C4-2B (cell line): Measurements from ENCODE around the gene LOXHD1.

ENCODE experiments used
- H3K27ac ChIP-seq: fragments of 450-650 bp; 2 replicates; pipeline ENCODE4 v1.5.1; 2017
- ZFX ChIP-seq: fragments of 450-650 bp; IDR thresholded peaks from 2 replicates; pipeline ENCODE4 v1.6.1; 2017
- TF ChIP-seq, protein P1 (sequence below): fragments of 450-650 bp; conservative IDR thresholded peaks from 2 replicates; pipeline ENCODE4 v1.5.1; 2017; ENCODE audit warnings: mild to moderate bottlenecking

Gene LOXHD1

GRCh38 chr18:46480226-46480625 lies 176.8 kb downstream of the LOXHD1 start:
- no peak overlapping the region for H3K27ac ChIP-seq
- TF ChIP-seq, protein P1, sequence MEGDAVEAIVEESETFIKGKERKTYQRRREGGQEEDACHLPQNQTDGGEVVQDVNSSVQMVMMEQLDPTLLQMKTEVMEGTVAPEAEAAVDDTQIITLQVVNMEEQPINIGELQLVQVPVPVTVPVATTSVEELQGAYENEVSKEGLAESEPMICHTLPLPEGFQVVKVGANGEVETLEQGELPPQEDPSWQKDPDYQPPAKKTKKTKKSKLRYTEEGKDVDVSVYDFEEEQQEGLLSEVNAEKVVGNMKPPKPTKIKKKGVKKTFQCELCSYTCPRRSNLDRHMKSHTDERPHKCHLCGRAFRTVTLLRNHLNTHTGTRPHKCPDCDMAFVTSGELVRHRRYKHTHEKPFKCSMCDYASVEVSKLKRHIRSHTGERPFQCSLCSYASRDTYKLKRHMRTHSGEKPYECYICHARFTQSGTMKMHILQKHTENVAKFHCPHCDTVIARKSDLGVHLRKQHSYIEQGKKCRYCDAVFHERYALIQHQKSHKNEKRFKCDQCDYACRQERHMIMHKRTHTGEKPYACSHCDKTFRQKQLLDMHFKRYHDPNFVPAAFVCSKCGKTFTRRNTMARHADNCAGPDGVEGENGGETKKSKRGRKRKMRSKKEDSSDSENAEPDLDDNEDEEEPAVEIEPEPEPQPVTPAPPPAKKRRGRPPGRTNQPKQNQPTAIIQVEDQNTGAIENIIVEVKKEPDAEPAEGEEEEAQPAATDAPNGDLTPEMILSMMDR, result no peak
- no peak for TF ChIP-seq ZFX

DNA sequence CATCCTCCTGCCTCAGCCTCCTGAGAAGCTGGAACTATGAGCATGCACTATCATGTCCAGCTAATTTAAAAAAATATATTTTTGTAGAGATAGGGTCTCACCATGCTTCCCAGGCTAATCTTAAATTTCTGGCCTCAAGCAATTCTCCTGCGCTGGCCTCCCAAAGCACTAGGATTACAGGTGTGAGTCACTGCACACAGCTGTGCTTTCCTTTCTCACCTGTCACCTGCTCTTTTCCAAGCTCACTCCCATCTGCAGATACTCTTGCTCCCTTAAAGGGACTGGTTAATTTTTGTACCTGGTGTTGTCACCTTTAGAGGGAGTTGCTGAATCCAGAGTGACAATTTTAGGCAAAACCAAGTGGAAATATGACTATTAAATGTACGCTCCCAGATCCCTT lies 178.2 kb downstream of the LOXHD1 start:
- TF ChIP-seq ZFX, result no peak
- TF ChIP-seq, protein P1, result no peak
- H3K27ac ChIP-seq, result no peak overlapping the region

- no peak for TF ChIP-seq ZFX
- TF ChIP-seq, protein P1, result no peak
These were observed 179.5 kb downstream of the LOXHD1 start for GRCh38 chr18:46477425-46478011.

GRCh38 chr18:46475390-46475752 lies 181.6 kb downstream of the LOXHD1 start:
- TF ChIP-seq ZFX, result no peak
- TF ChIP-seq, protein P1, result no peak
- no peak overlapping the region for H3K27ac ChIP-seq

More at GRCh38 chr18:46477425-46478011, 179.5 kb downstream of the LOXHD1 start:
- no peak overlapping the region for H3K27ac ChIP-seq

GRCh38 chr18:46474487-46475389 lies 182.3 kb downstream of the LOXHD1 start:
- peak overlapping the region; percentile 4; the same call in 1 of the 2 replicates for H3K27ac ChIP-seq
- TF ChIP-seq, protein P1, result no peak
- no peak for TF ChIP-seq ZFX

DNA sequence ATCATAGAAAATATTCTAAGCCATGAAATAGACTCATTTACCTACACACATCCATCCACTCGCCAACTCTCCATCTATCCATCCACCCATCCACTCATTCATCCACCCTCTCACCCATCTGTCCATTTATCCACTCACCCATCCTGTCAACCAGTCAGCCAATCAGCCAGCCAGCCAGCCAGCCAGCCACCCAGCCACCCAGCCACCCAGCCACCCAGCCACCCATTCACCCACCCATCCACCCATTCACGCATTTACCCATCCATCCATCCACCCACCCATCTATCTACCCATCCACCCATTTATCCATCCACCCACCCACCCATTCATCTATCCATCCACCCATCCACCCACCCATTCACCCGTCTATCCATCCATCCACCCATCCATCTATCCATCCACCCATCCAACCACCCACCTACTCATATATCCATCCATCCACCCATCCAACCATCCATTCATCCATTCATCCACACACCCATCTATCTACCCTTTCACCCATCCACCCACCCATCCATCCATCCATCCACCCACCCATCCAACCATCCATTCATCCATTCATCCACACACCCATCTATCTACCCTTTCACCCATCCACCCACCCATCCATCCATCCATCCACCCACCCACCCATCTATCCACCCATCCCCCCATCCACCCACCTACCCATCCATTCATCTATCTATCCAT lies 185.1 kb downstream of the LOXHD1 start:
- no peak overlapping the region; the same call in 1 of the 2 replicates for H3K27ac ChIP-seq
- TF ChIP-seq, protein P1, result no peak
- no peak for TF ChIP-seq ZFX
